K562 (cell line): ENCODE results near the gene PLXNB2. TPM values are rescaled to one million over a fixed set of nuclear protein-coding genes. Genes with fewer than 3 reads are reported as not detected.

ENCODE experiments used
- ARNT ChIP-seq, 2 experiments: fragments of 450-650 bp; IDR thresholded peaks; 2 replicates each; pipeline ENCODE4 v1.6.1; 2016; ENCODE audit warnings: mild to moderate bottlenecking in 1 of 2
- BCOR ChIP-seq: fragments of 450-650 bp; IDR thresholded peaks from 2 replicates; pipeline ENCODE4 v1.6.1; 2016
- CBX8 ChIP-seq: fragments of 200-600 bp; sonication (generic); IDR thresholded peaks from 2 replicates; pipeline ENCODE4 v1.6.1; 2012; ENCODE audit warnings: borderline replicate concordance, mixed run types, low read depth, mild to moderate bottlenecking, moderate library complexity, mixed read lengths, low read length, control low read depth, inconsistent platforms; ENCODE audit not compliant: poor library complexity, severe bottlenecking; ENCODE audit errors: extremely low read depth
- CEBPB ChIP-seq: fragments of 450-650 bp; IDR thresholded peaks from 2 replicates; pipeline ENCODE4 v1.6.1; 2016; ENCODE audit warnings: missing genetic modification characterization, missing compliant biosample characterization
- DNMT1 ChIP-seq: fragments of 450-650 bp; IDR thresholded peaks from 2 replicates; pipeline ENCODE4 v1.6.1; 2016; ENCODE audit warnings: antibody characterized with exemption, mild to moderate bottlenecking
- ELK3 ChIP-seq: fragments of 450-650 bp; formaldehyde crosslinking; IDR thresholded peaks from 2 replicates; pipeline ENCODE4 v1.4.0; 2020; ENCODE audit warnings: mild to moderate bottlenecking
- ETV5 ChIP-seq: sonication (generic); formaldehyde crosslinking; IDR thresholded peaks from 2 replicates; pipeline ENCODE4 v1.4.0; 2020; ENCODE audit warnings: low read depth, mild to moderate bottlenecking, missing genetic modification reagents
- HNRNPH1 ChIP-seq: fragments of 200-400 bp; formaldehyde crosslinking; optimal IDR thresholded peaks from 2 replicates; pipeline ENCODE3; 2017; ENCODE audit warnings: low read depth, mild to moderate bottlenecking, low read length, moderate library complexity
- HNRNPL ChIP-seq: fragments of 200-400 bp; formaldehyde crosslinking; IDR thresholded peaks from 2 replicates; pipeline ENCODE4 v1.6.1; 2017; ENCODE audit warnings: low read depth, mild to moderate bottlenecking, low read length
- LEF1 ChIP-seq: fragments of 450-650 bp; IDR thresholded peaks from 2 replicates; pipeline ENCODE4 v1.6.1; 2016; ENCODE audit warnings: mild to moderate bottlenecking
- MCM3 ChIP-seq: fragments of 450-650 bp; IDR thresholded peaks from 2 replicates; pipeline ENCODE4 v1.6.1; 2016
- MCM7 ChIP-seq, 2 experiments: fragments of 450-650 bp; IDR thresholded peaks; 2 replicates each; pipeline ENCODE4 v1.6.1; 2016 to 2018
- NKRF ChIP-seq: fragments of 450-650 bp; IDR thresholded peaks from 2 replicates; pipeline ENCODE4 v1.6.1; 2016; ENCODE audit warnings: borderline replicate concordance
- NR3C1 ChIP-seq: sonication (generic); formaldehyde crosslinking; IDR thresholded peaks from 2 replicates; pipeline ENCODE4 v1.8.1; 2022; ENCODE audit warnings: missing genetic modification reagents
- RB1 ChIP-seq: fragments of 450-650 bp; IDR thresholded peaks from 2 replicates; pipeline ENCODE4 v1.6.1; 2017; ENCODE audit warnings: low read depth, mild to moderate bottlenecking
- SMARCE1 ChIP-seq: fragments of 450-650 bp; IDR thresholded peaks from 2 replicates; pipeline ENCODE4 v1.7.1; 2016; ENCODE audit warnings: mild to moderate bottlenecking
- THRAP3 ChIP-seq: fragments of 450-650 bp; IDR thresholded peaks from 2 replicates; pipeline ENCODE4 v1.6.1; 2016; ENCODE audit warnings: mild to moderate bottlenecking, inconsistent platforms, borderline replicate concordance
- THRB ChIP-seq: fragments of 450-650 bp; formaldehyde crosslinking; conservative IDR thresholded peaks from 2 replicates; pipeline ENCODE4 v1.4.0; 2022; ENCODE audit warnings: mild to moderate bottlenecking, missing genetic modification characterization
- U2AF2 ChIP-seq: fragments of 200-400 bp; formaldehyde crosslinking; optimal IDR thresholded peaks from 2 replicates; pipeline ENCODE3; 2017; ENCODE audit warnings: low read depth, mild to moderate bottlenecking, low read length
- ZBTB2 ChIP-seq: fragments of 450-650 bp; IDR thresholded peaks from 2 replicates; pipeline ENCODE4 v1.6.1; 2016; ENCODE audit warnings: antibody characterized with exemption
- ZNF311 ChIP-seq: fragments of 250-450 bp; sonication (Bioruptor Pico); IDR thresholded peaks from 2 replicates; pipeline ENCODE4 v1.4.0; 2020; ENCODE audit warnings: mild to moderate bottlenecking, moderate library complexity
- ZNF408 ChIP-seq: fragments of 250-450 bp; sonication (Bioruptor Pico); IDR thresholded peaks from 2 replicates; pipeline ENCODE4 v1.4.0; 2020; ENCODE audit warnings: low read depth, mild to moderate bottlenecking, moderate library complexity
- ZNF431 ChIP-seq: sonication (generic); formaldehyde crosslinking; IDR thresholded peaks from 2 replicates; pipeline ENCODE4 v1.8.0; 2022; ENCODE audit warnings: mild to moderate bottlenecking, missing genetic modification reagents
- ZNF586 ChIP-seq: fragments of 450-650 bp; formaldehyde crosslinking; conservative IDR thresholded peaks from 2 replicates; pipeline ENCODE4 v1.4.0; 2020; ENCODE audit warnings: mild to moderate bottlenecking, moderate library complexity
- ZNF76 ChIP-seq: fragments of 250-450 bp; sonication (Bioruptor Pico); IDR thresholded peaks from 2 replicates; pipeline ENCODE4 v1.4.0; 2020; ENCODE audit warnings: mild to moderate bottlenecking, moderate library complexity, borderline replicate concordance
- ZNF79 ChIP-seq: fragments of 250-450 bp; sonication (Bioruptor Pico); IDR thresholded peaks from 2 replicates; pipeline ENCODE4 v1.4.0; 2020; ENCODE audit warnings: low read depth, mild to moderate bottlenecking, moderate library complexity
- polyA plus RNA-seq, 8 experiments: library from polyadenylated mRNA; depleted of rRNA in 4 of 8; stranded (reverse) in 5 of 8; unstranded in 3 of 8; fragments of >200 nt; fragmentation: Nextera tagmentation in 2 of 8; fragmentation: Illumina TruSeq in 1 of 8; extraction: Ambion mirVana in 2 of 8; extraction: Trizol in 1 of 8; gene quantifications; 2 replicates each; pipeline versions ENCODE4 v1.2.1 to v1.2.3, GENCODE V29; 2011 to 2014; ENCODE audit warnings: inconsistent platforms in 1 of 8, missing spikeins in 1 of 8
- total RNA-seq, 7 experiments: library from RNA; depleted of rRNA in 6 of 7; stranded (reverse); fragments of >200 nt in 6 of 7; fragmentation: Illumina TruSeq in 2 of 7; extraction: Trizol in 2 of 7; gene quantifications; 2 replicates each; pipeline versions ENCODE4 v1.2.1 to v1.2.3, GENCODE V29; 2011 to 2021; ENCODE audit warnings: low replicate concordance in 1 of 7

PLXNB2 gene
- total and polyA plus RNA-seq, 9 of the 15 experiments (the other 6 are each of a cell fraction or from before 2014, with no cell fraction given): 0.15 to 45.1 (median 13.6) TPM

GRCh38 chr22:50318698-50319411 is 11.4 kb upstream of the PLXNB2 start (continued):
- TF ChIP-seq ARNT (IDR thresholded peaks at IDR 0.05) (no peak), SMARCE1 (peak; percentile 73; the same call in 1 of the 2 replicates), ELK3 (no peak), U2AF2 (no peak), ZNF586 (no peak), ZNF76 (CRISPR knock-in tag) (no peak), NKRF (0 out of 2 replicates have a peak, but pooled peaks have one; percentile 10), THRAP3 (no peak), BCOR (no peak), ZNF311 (CRISPR knock-in tag) (no peak), RB1 (no peak), HNRNPL (no peak), ETV5 (CRISPR knock-in tag) (no peak), LEF1 (0 out of 2 replicates have a peak, but pooled peaks have one; percentile 38), MCM7 (IDR thresholded peaks at IDR 0.05) (no peak), HNRNPH1 (no peak), ZNF431 (CRISPR knock-in tag) (no peak), NR3C1 (CRISPR knock-in tag) (no peak), DNMT1 (no peak), ZNF408 (no peak), CBX8 (no peak), MCM3 (no peak), ZNF79 (no peak), ZBTB2 (no peak), THRB (CRISPR knock-in tag) (no peak), CEBPB (tag) (no peak)
